Neural progenitor cell (in vitro differentiated cells): ENCODE data around the gene TPD52L2. TPM values are rescaled to one million over a fixed set of nuclear protein-coding genes. Genes with fewer than 3 reads are reported as not detected.
A peak's percentile ranks its signal among the peaks of the same experiment; 100 is the strongest.

Experiments used
- DNase-seq: peaks from one replicate; pipeline ENCODE4 v3.0.0-alpha.2; 2016; ENCODE audit warnings: low spot score
- H2AFZ ChIP-seq: fragments of 200-600 bp; sonication (generic); replicated peaks from 2 replicates; pipeline ENCODE4 v1.6.1; 2016; ENCODE audit warnings: antibody characterized with exemption
- H3F3A ChIP-seq: fragments of 200-600 bp; sonication (generic); 2 replicates; pipeline ENCODE4 v1.6.1; 2016; ENCODE audit warnings: antibody characterized with exemption, low read depth
- H3K27ac ChIP-seq: fragments of 200-600 bp; sonication (generic); 2 replicates; pipeline ENCODE4 v1.5.1; 2016; ENCODE audit warnings: mild to moderate bottlenecking
- H3K27me3 ChIP-seq: fragments of 200-600 bp; sonication (generic); 2 replicates; pipeline ENCODE4 v1.6.1; 2016; ENCODE audit warnings: mild to moderate bottlenecking, moderate library complexity
- H3K36me3 ChIP-seq: fragments of 200-600 bp; sonication (generic); 2 replicates; pipeline ENCODE4 v1.5.1; 2016
- H3K4me1 ChIP-seq: fragments of 200-600 bp; sonication (generic); 2 replicates; pipeline ENCODE4 v1.6.1; 2016; ENCODE audit warnings: mixed run types
- H3K4me2 ChIP-seq: fragments of 200-600 bp; sonication (generic); 2 replicates; pipeline ENCODE4 v1.6.1; 2016
- H3K4me3 ChIP-seq: fragments of 200-600 bp; sonication (generic); 2 replicates; pipeline ENCODE4 v1.5.1; 2016
- H3K79me2 ChIP-seq: fragments of 200-600 bp; sonication (generic); 2 replicates; pipeline ENCODE4 v1.6.1; 2016; ENCODE audit warnings: low read depth
- H3K9ac ChIP-seq: fragments of 200-600 bp; sonication (generic); 2 replicates; pipeline ENCODE4 v1.6.1; 2016
- H3K9me3 ChIP-seq: fragments of 200-600 bp; sonication (generic); 2 replicates; pipeline ENCODE4 v1.5.1; 2016; ENCODE audit warnings: low read depth
- H4K20me1 ChIP-seq: fragments of 200-600 bp; sonication (generic); 2 replicates; pipeline ENCODE4 v1.6.1; 2016; ENCODE audit warnings: low read depth
- H3K27ac Mint-ChIP-seq: 3 replicates; pipeline ENCODE4 v1.8.0; 2021; ENCODE audit warnings: mixed read lengths
- H3K27me3 Mint-ChIP-seq: 2 replicates; pipeline ENCODE4 v1.8.0; 2022; ENCODE audit warnings: low read depth, mild to moderate bottlenecking, inconsistent platforms, moderate library complexity, mixed read lengths; ENCODE audit not compliant: insufficient read depth
- H3K36me3 Mint-ChIP-seq: 3 replicates; pipeline ENCODE4 v1.8.0; 2021; ENCODE audit warnings: mixed read lengths
- H3K4me1 Mint-ChIP-seq: 3 replicates; pipeline ENCODE4 v1.8.0; 2021; ENCODE audit warnings: mixed read lengths
- H3K4me3 Mint-ChIP-seq: 3 replicates; pipeline ENCODE4 v1.8.0; 2021; ENCODE audit warnings: mild to moderate bottlenecking, moderate library complexity, mixed read lengths
- H3K9me3 Mint-ChIP-seq: 3 replicates; pipeline ENCODE4 v1.8.0; 2020; ENCODE audit warnings: mixed read lengths
- EZH2 ChIP-seq: fragments of 200-600 bp; sonication (generic); IDR thresholded peaks from 2 replicates; pipeline ENCODE4 v1.6.1; 2017; ENCODE audit warnings: antibody characterized with exemption, mild to moderate bottlenecking, moderate library complexity
- EZH2phosphoT487 ChIP-seq: fragments of 200-600 bp; sonication (generic); IDR thresholded peaks from 2 replicates; pipeline ENCODE4 v1.6.1; 2017; ENCODE audit warnings: antibody characterized with exemption
- total RNA-seq: library from RNA; depleted of rRNA; stranded (reverse); fragments of >200 nt; gene quantifications from 2 replicates; pipeline ENCODE4 v1.2.3, GENCODE V29; 2015; ENCODE audit warnings: low replicate concordance
- TF ChIP-seq, protein P1 (sequence below): fragments of 200-600 bp; sonication (generic); IDR thresholded peaks from 2 replicates; pipeline ENCODE4 v1.5.1; 2017; ENCODE audit warnings: antibody characterized with exemption, mild to moderate bottlenecking

TPD52L2 gene
- total RNA-seq, 1 donor from 2014 or later = 66.6 TPM

DNA sequence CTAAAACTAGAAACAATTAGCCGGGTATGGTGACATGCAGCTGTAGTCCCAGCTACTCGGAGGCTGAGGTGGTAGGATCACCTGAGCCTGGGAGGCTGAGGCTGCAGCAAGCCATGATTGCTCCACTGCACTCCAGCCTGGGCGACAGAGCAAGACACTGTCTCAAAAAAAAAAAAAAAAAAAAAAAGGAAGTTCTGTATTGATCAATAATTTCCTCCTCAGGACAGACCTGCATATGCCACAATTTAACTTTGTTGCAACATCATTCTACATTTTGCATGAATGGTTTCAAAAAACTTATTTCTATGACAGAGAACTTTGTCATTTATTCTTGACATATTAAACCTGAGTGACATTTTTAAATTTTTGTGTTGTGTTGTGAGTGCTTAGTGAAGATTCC lies 35.3 kb downstream of the TPD52L2 start:
- no peak for TF ChIP-seq EZH2phosphoT487
- TF ChIP-seq EZH2 = no peak
- TF ChIP-seq, protein P1, sequence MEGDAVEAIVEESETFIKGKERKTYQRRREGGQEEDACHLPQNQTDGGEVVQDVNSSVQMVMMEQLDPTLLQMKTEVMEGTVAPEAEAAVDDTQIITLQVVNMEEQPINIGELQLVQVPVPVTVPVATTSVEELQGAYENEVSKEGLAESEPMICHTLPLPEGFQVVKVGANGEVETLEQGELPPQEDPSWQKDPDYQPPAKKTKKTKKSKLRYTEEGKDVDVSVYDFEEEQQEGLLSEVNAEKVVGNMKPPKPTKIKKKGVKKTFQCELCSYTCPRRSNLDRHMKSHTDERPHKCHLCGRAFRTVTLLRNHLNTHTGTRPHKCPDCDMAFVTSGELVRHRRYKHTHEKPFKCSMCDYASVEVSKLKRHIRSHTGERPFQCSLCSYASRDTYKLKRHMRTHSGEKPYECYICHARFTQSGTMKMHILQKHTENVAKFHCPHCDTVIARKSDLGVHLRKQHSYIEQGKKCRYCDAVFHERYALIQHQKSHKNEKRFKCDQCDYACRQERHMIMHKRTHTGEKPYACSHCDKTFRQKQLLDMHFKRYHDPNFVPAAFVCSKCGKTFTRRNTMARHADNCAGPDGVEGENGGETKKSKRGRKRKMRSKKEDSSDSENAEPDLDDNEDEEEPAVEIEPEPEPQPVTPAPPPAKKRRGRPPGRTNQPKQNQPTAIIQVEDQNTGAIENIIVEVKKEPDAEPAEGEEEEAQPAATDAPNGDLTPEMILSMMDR = no peak
- peaks cover 84% of the 10 kb centered on the region for H4K20me1 ChIP-seq

DNA sequence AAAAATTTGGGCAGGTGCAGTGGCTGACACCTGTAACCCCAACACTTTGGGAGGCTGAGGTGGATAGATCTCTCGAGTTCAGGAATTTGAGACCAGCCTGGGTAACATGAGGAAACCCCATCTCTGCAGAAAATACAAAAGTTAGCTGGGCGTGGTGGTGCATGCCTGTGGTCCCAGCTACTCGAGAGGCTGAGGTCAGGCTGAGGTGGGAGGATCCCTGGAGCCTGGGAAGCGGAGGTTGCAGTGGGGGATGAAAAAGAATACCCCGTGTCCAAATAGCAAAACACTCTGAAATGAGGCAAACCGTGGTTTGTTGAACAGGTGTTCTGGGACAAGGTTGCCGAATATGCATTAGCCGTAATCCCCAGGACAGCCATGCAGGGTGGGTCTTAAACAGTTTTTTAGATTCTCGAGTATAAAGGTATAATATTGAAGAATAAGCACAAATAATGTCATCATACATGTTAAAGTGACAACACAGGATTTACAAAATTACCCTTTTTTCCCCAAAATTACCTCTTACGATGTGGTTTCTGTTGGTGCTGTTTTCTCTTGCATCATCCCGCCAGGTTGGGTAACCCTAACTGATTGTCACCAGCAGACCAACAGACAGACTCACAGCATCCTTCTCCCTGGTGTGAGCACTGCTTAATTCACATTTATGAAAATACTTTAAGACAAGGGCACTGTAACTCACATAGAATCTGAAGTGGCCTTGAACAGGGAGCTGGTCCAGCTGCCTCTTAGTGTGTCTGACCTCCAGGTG lies 38.9 kb downstream of the TPD52L2 start:
- peaks cover 68% of the 10 kb centered on the region for H4K20me1 ChIP-seq
- no peaks in the 10 kb centered on the region for H3K36me3 ChIP-seq
- no peak overlapping the region for H3K4me3 ChIP-seq
- H3K27ac Mint-ChIP-seq = no peak overlapping the region
- TF ChIP-seq EZH2 (no peak), EZH2phosphoT487 (no peak)
- H3K9me3 ChIP-seq = no peaks in the 10 kb centered on the region
- no peak for DNase-seq
- H3K4me1 ChIP-seq = no peaks in the 10 kb centered on the region
- H2AFZ ChIP-seq = no peak overlapping the region
- H3K27me3 Mint-ChIP-seq = peaks cover 4% of the 10 kb centered on the region
- no peaks in the 10 kb centered on the region for H3K27me3 ChIP-seq
- peaks cover 95% of the 10 kb centered on the region for H3K79me2 ChIP-seq
- H3K4me2 ChIP-seq = no peak overlapping the region
- H3K4me1 Mint-ChIP-seq = peaks cover 7% of the 10 kb centered on the region
- peaks cover 6% of the 10 kb centered on the region for H3K36me3 Mint-ChIP-seq
- peaks cover 7% of the 10 kb centered on the region for H3F3A ChIP-seq
- no peak overlapping the region for H3K27ac ChIP-seq
- no peak overlapping the region for H3K4me3 Mint-ChIP-seq
- no peaks in the 10 kb centered on the region for H3K9me3 Mint-ChIP-seq
- H3K9ac ChIP-seq = no peak overlapping the region

More for the DNA sequence above, 35.3 kb downstream of the TPD52L2 start:
- H3K9ac ChIP-seq = no peak overlapping the region
- no peaks in the 10 kb centered on the region for H3K9me3 Mint-ChIP-seq
- H3F3A ChIP-seq = peaks cover 19% of the 10 kb centered on the region
- H3K79me2 ChIP-seq = peaks cover 98% of the 10 kb centered on the region
- DNase-seq = no peak
- H3K27ac ChIP-seq = no peak overlapping the region
- H3K27me3 Mint-ChIP-seq = peaks cover 6% of the 10 kb centered on the region
- H3K4me3 ChIP-seq = no peak overlapping the region
- H2AFZ ChIP-seq = no peak overlapping the region
- no peak overlapping the region for H3K4me2 ChIP-seq
- H3K27me3 ChIP-seq = no peaks in the 10 kb centered on the region
- peaks cover 30% of the 10 kb centered on the region for H3K4me1 Mint-ChIP-seq
- no peak overlapping the region for H3K4me3 Mint-ChIP-seq
- H3K4me1 ChIP-seq = peaks cover 9% of the 10 kb centered on the region
- peaks cover 4% of the 10 kb centered on the region for H3K36me3 Mint-ChIP-seq
- H3K27ac Mint-ChIP-seq = no peak overlapping the region
- H3K9me3 ChIP-seq = no peaks in the 10 kb centered on the region
- no peaks in the 10 kb centered on the region for H3K36me3 ChIP-seq

DNA sequence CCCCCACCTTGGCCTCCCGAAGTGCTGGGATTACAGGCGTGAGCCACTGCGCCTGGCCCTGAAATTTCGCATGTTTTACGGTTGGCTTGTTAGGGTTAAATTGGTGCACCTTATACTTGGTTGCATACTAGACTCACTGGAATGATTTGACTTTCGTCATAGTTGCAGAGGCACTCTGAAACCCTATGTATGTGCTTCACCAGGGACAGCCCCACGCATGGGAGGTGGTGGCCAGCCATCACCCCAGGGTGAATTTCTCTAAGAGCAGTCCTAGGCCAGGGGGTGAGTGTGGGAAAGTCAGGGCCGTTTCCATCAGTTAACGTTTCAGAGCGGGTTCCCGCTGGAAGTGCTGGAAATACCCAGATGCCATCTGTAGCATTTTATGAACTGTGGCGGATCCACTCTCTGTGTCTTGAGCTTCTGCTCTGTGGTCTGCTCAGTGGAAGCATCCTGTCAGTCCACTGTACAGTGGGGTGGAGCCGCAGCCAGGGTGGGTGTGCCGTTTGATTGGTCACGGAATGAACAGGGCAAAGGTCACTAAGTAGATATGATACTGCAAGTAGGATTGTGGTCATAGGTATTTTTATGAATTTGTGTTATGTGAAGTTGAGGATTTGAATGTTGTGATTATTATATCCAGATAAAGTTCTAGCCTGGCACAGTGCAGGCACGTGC lies 43.1 kb downstream of the TPD52L2 start:
- Histone ChIP-seq H2AFZ (no peak overlapping the region), H3K4me3 (no peak overlapping the region), H3K4me1 (no peaks in the 10 kb centered on the region), H3K27ac (no peak overlapping the region), H3K4me2 (no peak overlapping the region), H4K20me1 (peaks cover 78% of the 10 kb centered on the region), H3K27me3 (no peaks in the 10 kb centered on the region), H3K36me3 (no peaks in the 10 kb centered on the region), H3K79me2 (peaks cover 95% of the 10 kb centered on the region), H3F3A (no peaks in the 10 kb centered on the region), H3K9me3 (no peaks in the 10 kb centered on the region), H3K9ac (no peak overlapping the region)
- Mint-ChIP-seq H3K4me1 (peaks cover 14% of the 10 kb centered on the region), H3K9me3 (peaks cover 4% of the 10 kb centered on the region), H3K4me3 (no peak overlapping the region), H3K27me3 (peaks cover 2% of the 10 kb centered on the region), H3K36me3 (peaks cover 13% of the 10 kb centered on the region), H3K27ac (no peak overlapping the region)
- DNase-seq = no peak
- TF ChIP-seq, protein P1 = no peak
- no peak for TF ChIP-seq EZH2phosphoT487
- TF ChIP-seq EZH2 = no peak

DNA sequence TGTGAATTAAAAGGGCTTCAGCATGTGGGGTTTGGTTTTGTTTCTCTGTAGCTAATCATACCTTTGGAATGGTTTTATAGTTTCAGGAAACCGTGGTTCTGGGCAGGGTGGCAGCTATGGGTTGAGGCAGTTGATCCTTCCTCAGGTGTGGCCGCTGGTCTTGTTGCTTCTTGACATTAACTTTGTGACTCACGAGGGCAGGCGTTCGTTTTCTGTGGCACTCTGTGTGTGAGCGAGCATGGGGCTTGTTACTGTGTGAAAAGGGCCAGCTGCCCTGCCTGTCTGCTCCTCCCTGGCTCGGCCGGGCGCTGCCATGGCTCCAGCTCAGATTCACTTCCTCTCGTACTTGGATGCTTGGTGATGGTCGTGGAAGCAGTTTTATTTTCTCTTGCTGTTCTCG lies 46.1 kb downstream of the TPD52L2 start:
- H3K27ac Mint-ChIP-seq = peak overlapping the region; percentile 82
- H3K4me3 Mint-ChIP-seq = no peak overlapping the region
- Histone ChIP-seq H2AFZ (no peak overlapping the region), H3K9me3 (no peaks in the 10 kb centered on the region), H3K4me1 (no peaks in the 10 kb centered on the region), H3K36me3 (no peaks in the 10 kb centered on the region), H3K79me2 (peaks cover 95% of the 10 kb centered on the region), H3K27ac (no peak overlapping the region), H3F3A (no peaks in the 10 kb centered on the region), H3K4me3 (no peak overlapping the region), H3K9ac (no peak overlapping the region), H3K27me3 (no peaks in the 10 kb centered on the region), H4K20me1 (peaks cover 52% of the 10 kb centered on the region), H3K4me2 (no peak overlapping the region)
- peaks cover 15% of the 10 kb centered on the region for H3K9me3 Mint-ChIP-seq
- no peak for DNase-seq
- H3K27me3 Mint-ChIP-seq = peaks cover 4% of the 10 kb centered on the region
- H3K4me1 Mint-ChIP-seq = peaks cover 16% of the 10 kb centered on the region
- H3K36me3 Mint-ChIP-seq = peaks cover 22% of the 10 kb centered on the region
- TF ChIP-seq EZH2phosphoT487 = no peak
- no peak for TF ChIP-seq EZH2
